ENCODE data around the gene AVPR2.

AVPR2 gene

GRCh38 chrX:153871946-153872878 is 32.3 kb upstream of the AVPR2 start:
- DNase-seq: no peak

DNA sequence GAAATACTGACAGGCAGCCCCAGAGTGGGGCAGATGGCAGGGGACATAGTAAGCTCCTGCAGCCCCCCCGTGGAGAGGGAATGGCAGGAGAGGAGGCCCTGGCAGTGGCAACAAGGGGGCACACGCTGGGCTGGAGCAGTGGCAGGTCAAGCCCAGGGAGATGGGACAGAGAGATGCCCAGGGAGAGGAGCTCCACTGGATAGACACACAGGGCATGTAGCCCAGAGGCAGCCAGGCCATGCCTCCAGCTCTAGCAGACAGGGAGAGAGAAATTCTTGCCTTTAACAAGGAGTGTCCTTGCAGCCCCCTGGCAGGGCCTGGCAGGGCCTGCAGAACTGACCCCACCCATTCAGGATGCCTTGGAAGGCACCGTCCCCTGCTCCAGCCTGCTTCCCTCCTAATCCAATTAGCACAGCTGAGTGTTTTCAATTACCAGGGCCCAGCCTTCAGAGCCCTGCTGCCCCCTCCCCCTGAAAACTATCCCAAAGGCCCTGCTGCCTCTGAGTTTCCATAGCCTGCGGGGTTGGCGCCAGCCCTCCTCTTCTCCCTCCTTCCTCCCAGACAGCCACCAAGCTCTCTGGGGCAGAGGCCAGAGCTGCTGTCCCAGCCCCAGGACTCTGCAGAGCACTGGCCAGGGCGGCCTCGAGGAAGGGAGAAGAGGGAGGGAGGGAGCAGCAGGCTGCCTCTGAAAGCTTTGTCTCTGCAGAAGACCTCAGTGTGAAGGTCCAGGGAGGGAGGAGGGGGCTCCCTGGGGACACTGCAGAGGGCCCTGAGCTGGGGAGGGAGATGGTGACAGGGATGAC is 31.0 kb upstream of the AVPR2 start:
- DNase-seq: no peak

- DNase-seq: no peak
Measured at GRCh38 chrX:153874085-153874365, 30.4 kb upstream of the AVPR2 start.

- no peak for DNase-seq
Measured at GRCh38 chrX:153874366-153875125, 29.9 kb upstream of the AVPR2 start.

GRCh38 chrX:153875391-153876111 is 28.9 kb upstream of the AVPR2 start:
- DNase-seq: peak; percentile 18 to 42

DNA sequence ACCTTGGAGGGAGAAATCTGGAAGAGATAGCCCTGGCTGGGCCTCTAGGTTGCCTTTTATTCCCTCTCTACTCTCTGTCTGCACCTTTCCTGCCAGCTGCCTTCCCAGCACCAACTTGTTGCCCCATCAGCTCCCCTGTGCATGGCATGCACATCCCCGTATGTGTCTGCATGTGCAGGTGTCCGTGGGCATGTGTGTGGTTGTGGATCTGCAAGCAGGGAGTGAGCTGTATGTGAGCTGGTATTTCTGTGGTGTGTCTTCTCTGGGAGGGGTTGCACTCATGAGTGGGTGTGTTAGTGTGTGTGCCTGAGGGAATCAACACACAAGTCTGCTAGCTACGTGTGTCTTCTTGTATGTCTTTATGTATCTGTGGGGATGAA is 28.4 kb upstream of the AVPR2 start:
- DNase-seq: no peak

GRCh38 chrX:153877571-153878261 is 26.8 kb upstream of the AVPR2 start:
- peak; percentile 16 to 41 for DNase-seq

DNA sequence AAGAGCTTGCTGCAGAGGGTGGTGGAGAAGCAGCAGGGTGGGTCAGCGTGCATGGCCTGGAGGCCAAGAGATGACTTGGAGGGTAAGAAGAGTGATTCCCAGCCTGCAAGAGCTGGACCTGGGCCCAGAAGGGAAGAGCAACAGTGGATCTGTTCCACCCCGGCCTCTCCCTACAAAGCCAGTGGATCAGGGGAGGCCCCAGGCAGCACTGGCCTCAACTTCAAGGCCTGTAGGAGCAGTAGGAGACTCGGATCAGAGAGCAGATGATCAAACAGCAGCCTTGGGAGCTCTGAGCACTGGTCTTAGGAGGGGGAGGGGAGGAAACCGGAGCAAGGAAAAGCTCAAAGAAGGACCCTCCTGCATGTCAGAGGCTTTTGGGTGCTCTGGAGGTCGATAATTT is 26.1 kb upstream of the AVPR2 start:
- DNase-seq: no peak

DNA sequence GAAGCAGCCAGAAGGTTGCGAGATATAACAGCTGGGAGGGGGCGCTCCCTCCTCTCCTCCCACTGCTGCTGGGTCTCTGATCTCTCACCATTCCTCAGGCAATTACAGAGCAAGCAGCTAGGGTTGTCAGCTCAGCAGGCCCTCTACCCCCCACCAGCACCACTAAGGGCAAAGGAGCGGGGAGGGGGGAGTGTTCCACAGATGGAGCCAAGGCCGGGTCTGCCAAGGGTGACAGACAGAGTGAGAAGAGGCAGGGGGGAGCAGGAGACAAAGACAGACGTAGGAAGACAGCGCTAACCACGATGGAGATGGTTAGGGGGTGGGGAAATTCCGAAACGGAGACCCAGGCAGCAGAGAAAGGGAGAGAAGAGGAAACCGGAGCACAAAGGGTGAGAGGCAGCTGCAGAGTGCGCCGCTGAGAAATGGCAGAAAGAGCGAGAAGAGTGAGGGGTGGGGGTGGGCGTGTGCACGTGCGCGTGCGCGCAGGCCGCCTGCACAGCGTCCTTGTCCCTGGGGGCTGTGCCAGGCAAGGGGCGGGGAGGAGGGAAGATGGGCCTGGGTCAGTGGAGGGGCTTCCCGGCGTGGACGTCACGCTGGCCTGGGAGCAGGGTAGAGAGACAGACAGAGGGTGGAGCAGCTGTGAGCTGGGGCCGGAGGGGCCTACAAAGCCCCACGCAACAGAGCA is 25.4 kb upstream of the AVPR2 start:
- peak; percentile 35 for DNase-seq

DNA sequence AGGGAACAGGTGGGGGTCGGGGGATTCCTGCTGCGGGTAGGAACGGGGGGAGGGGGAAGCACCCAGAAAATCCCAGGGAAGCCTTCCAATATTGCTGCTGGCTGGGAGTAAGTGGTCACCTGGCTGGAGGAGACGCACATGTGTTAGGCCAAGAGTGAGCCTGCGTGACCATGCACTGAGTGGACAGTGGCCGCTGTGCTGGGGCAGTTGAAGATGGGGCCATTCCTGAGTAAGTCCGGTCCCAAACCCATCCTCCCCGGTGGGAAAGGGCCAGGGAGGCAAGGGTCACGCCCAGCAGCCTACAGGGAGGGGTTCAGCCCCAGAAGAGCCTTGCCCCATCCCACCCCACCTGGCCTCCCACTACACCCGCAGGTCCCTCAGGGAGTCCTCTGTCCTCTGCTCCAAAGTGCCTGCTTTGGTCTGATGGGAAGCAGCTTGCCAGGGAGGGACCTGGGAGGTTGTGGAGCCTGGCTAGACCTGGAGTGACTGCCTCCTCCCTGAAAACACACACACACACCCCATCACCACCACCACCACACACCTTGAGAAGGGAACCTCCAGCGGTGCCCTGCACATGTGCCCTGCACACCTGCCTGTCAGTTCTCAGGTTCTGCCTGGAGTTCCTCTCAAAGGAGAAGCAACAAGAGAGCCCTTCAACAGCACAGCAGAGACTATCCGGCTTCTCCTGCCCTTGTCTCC is 24.6 kb upstream of the AVPR2 start:
- no peak for DNase-seq

DNA sequence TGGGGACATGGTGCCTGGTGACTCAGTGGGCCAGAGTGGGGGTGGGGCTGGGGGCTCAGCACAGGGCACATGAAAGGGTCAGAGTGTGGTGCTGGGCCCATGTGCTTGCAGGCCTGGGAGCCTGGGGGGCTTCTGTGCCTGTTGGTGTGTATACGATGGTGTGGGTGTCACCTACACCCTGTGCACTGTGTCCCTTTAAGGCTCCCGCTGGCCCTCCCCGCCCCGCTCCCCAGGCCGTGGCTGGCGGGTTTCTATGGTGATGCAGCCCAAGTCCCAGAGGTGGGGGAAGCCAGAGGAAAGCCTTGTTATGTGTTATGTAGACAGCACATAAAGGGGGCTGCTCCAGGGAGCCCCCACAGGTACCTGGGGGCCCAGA is 24.0 kb upstream of the AVPR2 start:
- DNase-seq: no peak

GRCh38 chrX:153881281-153881680 is 23.2 kb upstream of the AVPR2 start:
- DNase-seq: no peak

DNA sequence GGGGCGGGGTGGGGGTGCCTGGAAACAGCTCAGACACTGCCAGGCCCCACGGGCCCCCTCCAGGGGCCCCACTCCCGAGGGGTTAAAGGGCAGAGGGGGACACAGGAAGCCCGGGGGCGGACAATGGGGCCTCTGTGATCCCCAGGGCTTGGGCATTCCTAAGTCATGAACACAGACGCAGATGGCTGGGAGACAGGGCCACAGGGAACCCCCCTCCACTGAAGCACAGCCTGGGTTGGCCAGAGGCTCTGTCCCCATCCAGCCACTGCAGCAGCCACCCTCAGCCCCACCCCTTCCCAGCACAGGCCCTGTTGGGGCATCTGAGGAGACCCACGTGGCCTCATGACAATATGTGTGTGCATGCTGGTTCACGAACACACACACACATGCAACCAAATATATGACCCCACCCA is 22.4 kb upstream of the AVPR2 start:
- DNase-seq: no peak

GRCh38 chrX:153882557-153882956 is 21.9 kb upstream of the AVPR2 start:
- no peak for DNase-seq

GRCh38 chrX:153883163-153883843 is 21.2 kb upstream of the AVPR2 start:
- no peak for DNase-seq

DNA sequence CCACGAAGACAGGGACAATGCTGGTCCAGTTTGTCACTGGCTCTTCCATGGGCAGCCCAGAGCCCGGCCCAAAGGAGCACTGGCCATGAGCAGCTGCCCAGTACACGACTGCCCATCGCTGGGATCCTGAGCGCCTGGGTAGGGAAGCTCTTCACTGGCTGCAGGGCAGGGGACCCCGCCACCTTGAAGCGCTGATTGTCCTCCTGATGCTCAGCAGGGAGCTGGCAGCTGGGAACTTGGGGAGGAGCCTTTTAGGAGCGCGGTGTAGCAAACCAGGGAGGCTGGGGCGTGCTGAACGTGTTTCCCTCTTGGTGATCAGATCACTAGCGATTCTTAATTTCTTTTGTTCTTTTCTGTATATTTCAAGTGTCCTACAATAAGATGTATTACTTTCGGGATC is 20.3 kb upstream of the AVPR2 start:
- no peak for DNase-seq

- DNase-seq: no peak
Measured at GRCh38 chrX:153884590-153884989, 19.9 kb upstream of the AVPR2 start.

GRCh38 chrX:153885208-153885787 is 19.2 kb upstream of the AVPR2 start:
- no peak for DNase-seq

GRCh38 chrX:153885968-153886903 is 18.2 kb upstream of the AVPR2 start, which contains the start of gene L1CAM:
Gene L1CAM, minus strand, starts transcription at chrX:153886173. Its CDS starts 10,337 bp downstream, at chrX:153875836.
- no peak for DNase-seq
